ENCODE data around the gene AGBL4.

The AGBL4 gene

DNA sequence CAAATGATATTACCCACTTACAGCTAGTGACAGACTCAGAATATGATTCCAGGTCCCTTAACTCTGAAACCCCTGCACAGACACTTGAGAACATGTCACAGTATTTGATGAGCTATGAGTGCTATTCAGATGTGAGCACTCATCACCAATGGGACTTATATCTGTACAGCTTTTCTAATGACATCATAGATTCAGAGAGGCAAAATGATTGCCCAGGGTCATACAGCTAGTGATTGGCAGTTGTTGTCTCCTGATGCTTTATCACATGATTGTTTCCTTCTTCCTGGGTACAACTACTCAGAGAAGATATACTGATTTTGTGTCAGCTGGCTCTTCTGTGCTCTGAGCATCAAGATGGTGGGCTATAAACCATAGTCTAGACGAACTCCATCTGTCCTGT, 819.0 kb downstream of the AGBL4 start:
- no peak overlapping the region for H3K27ac Mint-ChIP-seq
- no peaks in the 10 kb centered on the region for H3K36me3 Mint-ChIP-seq (ENCODE audit: low read depth)
- no peaks in the 10 kb centered on the region for H3K27me3 Mint-ChIP-seq (ENCODE audit: low read depth)
- TF ChIP-seq, protein P1, sequence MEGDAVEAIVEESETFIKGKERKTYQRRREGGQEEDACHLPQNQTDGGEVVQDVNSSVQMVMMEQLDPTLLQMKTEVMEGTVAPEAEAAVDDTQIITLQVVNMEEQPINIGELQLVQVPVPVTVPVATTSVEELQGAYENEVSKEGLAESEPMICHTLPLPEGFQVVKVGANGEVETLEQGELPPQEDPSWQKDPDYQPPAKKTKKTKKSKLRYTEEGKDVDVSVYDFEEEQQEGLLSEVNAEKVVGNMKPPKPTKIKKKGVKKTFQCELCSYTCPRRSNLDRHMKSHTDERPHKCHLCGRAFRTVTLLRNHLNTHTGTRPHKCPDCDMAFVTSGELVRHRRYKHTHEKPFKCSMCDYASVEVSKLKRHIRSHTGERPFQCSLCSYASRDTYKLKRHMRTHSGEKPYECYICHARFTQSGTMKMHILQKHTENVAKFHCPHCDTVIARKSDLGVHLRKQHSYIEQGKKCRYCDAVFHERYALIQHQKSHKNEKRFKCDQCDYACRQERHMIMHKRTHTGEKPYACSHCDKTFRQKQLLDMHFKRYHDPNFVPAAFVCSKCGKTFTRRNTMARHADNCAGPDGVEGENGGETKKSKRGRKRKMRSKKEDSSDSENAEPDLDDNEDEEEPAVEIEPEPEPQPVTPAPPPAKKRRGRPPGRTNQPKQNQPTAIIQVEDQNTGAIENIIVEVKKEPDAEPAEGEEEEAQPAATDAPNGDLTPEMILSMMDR (IDR thresholded peaks at IDR 0.05; ENCODE audit: unreplicated experiment in 3 of 3), result no peak
- H3K4me3 Mint-ChIP-seq, result no peak overlapping the region
- no peaks in the 10 kb centered on the region for H3K4me1 Mint-ChIP-seq
- H3K9me3 Mint-ChIP-seq, result peaks cover 51% of the 10 kb centered on the region

DNA sequence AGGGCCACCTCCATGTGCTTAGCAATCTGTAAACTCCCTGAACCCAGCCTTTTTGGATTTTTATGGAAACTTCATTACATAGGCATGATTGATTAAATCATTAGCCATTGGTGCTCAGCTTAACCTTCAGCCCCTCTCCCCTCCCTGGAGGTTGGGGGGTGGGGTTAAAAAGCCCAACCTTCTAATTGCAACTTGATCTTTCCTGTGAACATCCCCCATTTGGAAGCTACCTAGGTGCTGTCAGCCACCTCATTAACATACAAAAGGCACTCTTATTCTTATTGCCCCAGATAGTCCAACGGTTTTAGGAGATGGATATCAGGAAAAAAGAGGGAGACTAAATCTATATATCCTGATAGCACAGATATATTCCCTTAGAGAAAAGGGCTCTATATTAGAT, 823.0 kb downstream of the AGBL4 start:
- no peaks in the 10 kb centered on the region for H3K36me3 Mint-ChIP-seq (ENCODE audit: low read depth)
- TF ChIP-seq, protein P1 (IDR thresholded peaks at IDR 0.05; ENCODE audit: unreplicated experiment in 3 of 3), result no peak
- H3K9me3 Mint-ChIP-seq, result peaks cover 59% of the 10 kb centered on the region
- no peak overlapping the region for H3K27ac Mint-ChIP-seq
- H3K27me3 Mint-ChIP-seq (ENCODE audit: low read depth), result no peaks in the 10 kb centered on the region
- H3K4me3 Mint-ChIP-seq, result no peak overlapping the region
- H3K4me1 Mint-ChIP-seq, result no peaks in the 10 kb centered on the region

DNA sequence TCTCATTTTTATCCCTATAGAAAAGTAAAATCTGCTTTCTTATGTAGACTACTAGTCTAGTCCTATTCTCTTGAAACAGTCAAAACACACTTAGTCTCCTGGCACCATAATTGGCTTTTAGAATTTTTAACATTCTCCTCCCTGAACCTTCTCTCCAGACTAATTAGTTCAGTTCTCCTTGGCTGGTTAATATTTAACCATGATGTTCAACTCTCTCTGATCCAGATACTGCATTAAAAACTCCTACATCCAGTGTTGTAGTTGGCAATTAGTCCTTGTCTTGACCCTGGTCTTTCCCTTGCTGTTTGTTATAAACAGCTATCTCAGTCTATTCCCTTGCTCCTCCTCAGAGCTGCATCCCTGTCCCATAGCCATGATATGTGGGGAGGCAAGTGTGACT, 824.2 kb downstream of the AGBL4 start:
- Mint-ChIP-seq H3K4me3 (no peak overlapping the region), H3K27me3 (ENCODE audit: low read depth) (no peaks in the 10 kb centered on the region), H3K27ac (no peak overlapping the region), H3K4me1 (no peaks in the 10 kb centered on the region), H3K9me3 (peaks cover 64% of the 10 kb centered on the region), H3K36me3 (ENCODE audit: low read depth) (no peaks in the 10 kb centered on the region)
- TF ChIP-seq, protein P1 (IDR thresholded peaks at IDR 0.05; ENCODE audit: unreplicated experiment in 3 of 3), result no peak

DNA sequence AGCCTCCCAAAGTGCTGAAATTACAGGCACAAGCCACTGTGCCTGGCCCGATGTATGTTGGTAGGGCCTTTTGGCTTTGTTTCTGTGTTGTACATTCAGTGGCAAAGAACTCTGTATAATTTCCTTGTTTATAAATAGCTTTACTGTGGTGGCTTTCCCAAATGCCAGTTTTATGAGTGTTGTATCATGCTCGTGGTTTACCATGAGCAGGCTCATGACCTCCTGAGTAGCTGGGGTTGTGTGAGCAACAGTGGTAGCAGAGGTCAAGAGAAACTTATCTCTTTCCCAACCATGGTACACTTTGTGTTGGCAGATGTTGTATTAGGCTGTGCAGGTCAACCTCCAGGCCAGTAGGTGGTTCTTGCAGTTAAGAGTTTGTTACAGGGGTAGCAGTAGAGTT, 826.7 kb downstream of the AGBL4 start:
- H3K27me3 Mint-ChIP-seq (ENCODE audit: low read depth), result no peaks in the 10 kb centered on the region
- peaks cover 64% of the 10 kb centered on the region for H3K9me3 Mint-ChIP-seq
- no peaks in the 10 kb centered on the region for H3K36me3 Mint-ChIP-seq (ENCODE audit: low read depth)
- H3K4me1 Mint-ChIP-seq, result no peaks in the 10 kb centered on the region
- no peak overlapping the region for H3K27ac Mint-ChIP-seq
- no peak overlapping the region for H3K4me3 Mint-ChIP-seq
- TF ChIP-seq, protein P1 (IDR thresholded peaks at IDR 0.05; ENCODE audit: unreplicated experiment in 3 of 3), result no peak

DNA sequence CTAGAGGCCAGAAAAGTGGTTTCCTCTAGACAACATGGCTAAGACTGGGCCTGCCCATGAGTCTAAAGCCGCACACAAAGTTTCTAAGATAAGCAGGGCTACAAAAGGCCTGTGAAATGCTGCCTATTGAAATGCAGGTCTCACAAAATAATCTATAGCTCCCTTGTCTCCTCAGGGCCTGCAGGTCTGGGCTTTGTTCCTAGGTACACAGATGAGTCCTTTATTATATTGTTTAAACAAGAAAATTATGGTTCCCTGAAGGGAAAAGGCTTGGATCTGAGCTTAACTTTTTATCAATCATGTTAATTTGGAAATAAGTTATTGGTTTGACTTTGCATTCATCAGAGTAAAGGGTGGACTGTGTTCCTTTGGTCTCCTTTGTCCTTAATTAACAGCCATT, 833.6 kb downstream of the AGBL4 start:
- H3K27ac Mint-ChIP-seq, result no peak overlapping the region
- H3K4me1 Mint-ChIP-seq, result no peaks in the 10 kb centered on the region
- H3K4me3 Mint-ChIP-seq, result no peak overlapping the region
- H3K9me3 Mint-ChIP-seq, result peaks cover 46% of the 10 kb centered on the region
- no peaks in the 10 kb centered on the region for H3K36me3 Mint-ChIP-seq (ENCODE audit: low read depth)
- TF ChIP-seq, protein P1 (IDR thresholded peaks at IDR 0.05; ENCODE audit: unreplicated experiment in 3 of 3), result no peak
- no peaks in the 10 kb centered on the region for H3K27me3 Mint-ChIP-seq (ENCODE audit: low read depth)

DNA sequence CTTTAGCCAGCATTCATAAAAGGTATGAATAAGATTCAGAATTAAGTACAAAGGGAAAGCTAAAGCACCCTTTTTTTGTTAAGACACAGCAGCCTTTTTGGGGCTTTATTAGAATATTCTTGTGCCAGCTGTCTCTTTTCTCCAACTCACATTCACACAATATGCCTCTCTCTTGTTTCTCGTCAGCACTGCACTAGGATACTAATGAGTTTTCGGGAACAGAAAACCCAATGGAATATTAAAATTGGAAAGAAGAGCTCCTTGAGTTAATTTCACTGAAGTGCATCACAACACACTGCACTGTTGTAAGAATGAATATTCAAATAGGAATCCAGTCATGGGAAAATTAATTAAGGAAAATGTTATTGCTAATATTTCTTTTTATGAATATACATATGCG, 836.7 kb downstream of the AGBL4 start:
- Mint-ChIP-seq H3K27ac (no peak overlapping the region), H3K4me3 (no peak overlapping the region), H3K9me3 (peaks cover 45% of the 10 kb centered on the region), H3K4me1 (no peaks in the 10 kb centered on the region), H3K27me3 (ENCODE audit: low read depth) (no peaks in the 10 kb centered on the region), H3K36me3 (ENCODE audit: low read depth) (no peaks in the 10 kb centered on the region)
- TF ChIP-seq, protein P1 (IDR thresholded peaks at IDR 0.05; ENCODE audit: unreplicated experiment in 3 of 3), result no peak

All from nephron (organoid).